ENCODE results near the gene MLLT3.
"Not testable (repeated sequence)": the region's sequence is repeated elsewhere in the genome, so short reads cannot be mapped to it uniquely, and the experiment has no call there.

Gene MLLT3

DNA sequence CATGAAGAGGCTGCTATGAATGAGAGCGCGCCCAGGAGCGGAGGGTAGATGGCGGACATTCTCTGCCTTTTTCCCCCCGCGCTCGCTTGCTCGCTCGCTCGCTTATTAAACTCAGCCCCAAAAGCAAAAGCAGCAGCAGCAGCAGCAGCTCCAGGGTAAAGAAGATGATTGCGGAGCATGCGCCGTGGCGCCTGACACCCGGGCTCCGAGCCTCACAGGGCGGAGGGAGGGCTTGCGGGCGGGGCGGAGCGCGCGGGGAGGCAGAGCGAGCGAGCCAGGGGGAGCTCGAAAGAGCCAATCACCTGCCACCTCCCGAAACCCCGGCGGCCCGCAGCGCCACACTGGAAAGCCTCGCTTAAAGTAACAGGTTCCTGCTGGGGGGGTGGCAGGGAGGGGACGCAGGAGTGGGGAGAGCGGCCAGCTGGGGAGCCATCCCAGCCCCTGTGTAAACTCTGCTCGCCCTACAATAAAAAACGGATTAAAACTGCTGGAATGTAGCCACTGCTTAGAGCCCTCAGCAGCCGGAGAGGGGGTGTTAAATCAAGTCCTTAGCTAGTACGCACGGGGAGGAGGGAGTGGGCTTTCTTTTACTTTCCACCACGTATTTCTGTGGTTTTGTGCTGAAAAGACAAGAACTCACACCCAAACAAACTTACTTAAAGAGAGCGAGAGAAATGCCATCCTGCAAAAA is at the start of gene MLLT3:
MLLT3 (minus strand) TSS at position 170 of the 691 bp plus-strand sequence.
- DNase-seq: peak; percentile 90 to 92

DNA sequence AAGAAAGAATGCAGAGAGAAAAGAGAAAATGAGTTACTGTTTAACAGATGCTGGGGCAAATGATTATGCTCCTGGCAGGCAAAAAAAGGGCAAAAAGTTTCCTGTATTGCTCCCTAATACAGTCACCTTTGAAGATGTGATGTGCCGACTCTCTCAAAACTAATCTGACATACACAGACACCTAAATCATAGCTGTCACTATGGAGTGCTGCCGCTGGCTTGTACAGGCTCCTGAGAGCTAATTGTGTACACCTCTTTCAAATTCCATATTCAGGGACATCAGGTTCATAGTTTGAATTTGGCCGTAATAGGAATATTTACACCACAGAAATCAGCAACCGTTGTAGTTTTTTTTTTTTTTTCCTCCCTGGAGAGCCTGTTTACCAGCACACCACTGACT is 49.3 kb upstream of the MLLT3 start:
- DNase-seq: no peak

DNA sequence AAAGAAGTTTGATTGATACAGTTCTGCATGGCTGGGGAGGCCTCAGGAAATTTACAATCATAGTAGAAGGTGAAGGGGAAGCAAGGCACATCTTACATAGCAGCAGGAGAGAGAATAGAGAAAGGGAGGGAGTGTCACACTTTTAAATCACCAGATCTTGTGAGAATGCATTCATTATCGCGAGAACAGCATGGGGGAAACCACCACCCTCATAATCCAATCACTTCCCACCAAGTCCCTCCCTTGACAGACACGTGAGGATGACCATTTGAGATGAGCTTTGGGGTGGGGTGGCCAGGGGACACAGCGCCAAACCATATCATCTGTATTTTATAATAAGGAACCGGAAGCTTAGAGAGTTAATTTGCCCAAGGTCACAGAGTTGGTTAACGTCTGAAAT is 48.1 kb upstream of the MLLT3 start:
- no peak for DNase-seq

DNA sequence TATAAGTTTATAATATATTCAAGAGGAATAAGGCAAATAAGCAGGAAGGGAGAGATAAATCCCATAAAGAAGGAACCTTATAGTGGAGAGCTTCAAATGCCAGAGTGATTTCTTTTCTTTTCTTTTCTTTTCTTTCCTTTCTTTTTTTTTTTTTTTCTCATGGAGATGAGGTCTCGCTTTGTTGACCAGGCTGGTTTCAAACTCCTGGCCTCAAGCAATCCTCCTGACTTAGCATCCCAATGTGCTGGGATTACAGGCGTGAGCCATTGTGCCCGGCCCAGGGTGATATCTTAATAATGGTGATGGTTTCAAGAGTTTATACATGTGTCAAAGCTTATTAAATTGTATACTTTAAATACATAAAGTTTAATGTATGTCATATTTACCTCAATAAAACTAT is 42.2 kb upstream of the MLLT3 start:
- no peak for DNase-seq

DNA sequence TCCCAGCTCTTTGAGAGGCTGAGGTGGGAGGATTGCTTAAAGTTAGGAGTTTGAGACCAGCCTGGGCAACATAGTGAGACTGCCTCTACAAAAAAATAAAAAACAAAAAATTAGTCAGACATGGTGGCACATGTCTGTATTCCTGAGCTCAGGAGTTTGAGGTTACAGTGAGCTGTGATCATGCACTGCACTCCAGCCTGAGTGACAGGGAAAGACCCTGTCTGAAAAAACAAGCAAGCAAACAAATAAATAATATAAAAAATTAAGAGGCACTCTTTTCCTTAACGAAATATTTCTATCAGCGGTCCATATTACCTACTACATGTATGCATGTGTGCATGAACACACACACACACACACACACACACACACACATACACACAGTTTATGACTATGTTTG is 40.8 kb upstream of the MLLT3 start:
- no peak for DNase-seq

DNA sequence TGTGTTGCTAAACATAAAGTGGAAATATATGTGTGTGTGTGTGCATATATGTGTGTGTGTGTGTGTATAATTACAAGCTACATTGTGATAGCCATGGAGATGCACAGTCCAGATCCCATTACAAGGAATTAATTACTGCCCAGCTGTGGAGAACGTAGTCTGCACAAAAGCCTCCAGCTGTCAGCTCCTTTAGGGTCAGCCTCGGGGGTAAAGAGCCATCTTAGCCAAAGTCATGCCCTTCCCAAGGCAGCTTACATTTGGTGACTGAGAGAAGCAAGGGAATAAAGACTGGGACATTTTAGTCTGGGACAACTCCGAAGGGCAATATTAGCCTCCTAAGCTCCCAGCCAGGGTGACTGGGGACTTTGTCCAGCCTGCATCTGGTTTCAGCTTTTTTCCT is 39.9 kb upstream of the MLLT3 start:
- DNase-seq: no peak

DNA sequence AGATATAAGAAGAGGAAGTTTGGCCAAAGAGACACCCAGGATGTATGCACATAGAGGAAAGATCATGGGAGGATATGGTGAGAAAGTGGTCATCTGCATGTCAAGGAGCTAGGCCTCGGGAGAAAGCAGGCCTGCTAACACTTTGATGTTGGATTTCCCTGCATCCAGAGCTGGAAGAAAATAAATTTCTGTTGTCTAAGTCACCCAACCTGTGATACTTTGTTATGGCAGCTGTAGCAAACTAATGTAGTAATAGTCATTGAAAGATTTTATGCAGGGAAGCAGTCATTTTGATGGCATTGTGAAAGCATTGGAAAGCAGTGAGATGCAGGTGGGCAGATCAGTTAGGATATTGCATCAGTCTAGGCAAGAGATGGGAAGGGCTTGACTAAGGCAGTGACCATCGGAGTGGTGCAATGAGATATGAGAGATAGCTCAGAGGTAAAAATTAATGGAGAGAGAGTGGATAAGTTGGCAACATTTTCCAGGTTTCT is 37.2 kb upstream of the MLLT3 start:
- no peak for DNase-seq

DNA sequence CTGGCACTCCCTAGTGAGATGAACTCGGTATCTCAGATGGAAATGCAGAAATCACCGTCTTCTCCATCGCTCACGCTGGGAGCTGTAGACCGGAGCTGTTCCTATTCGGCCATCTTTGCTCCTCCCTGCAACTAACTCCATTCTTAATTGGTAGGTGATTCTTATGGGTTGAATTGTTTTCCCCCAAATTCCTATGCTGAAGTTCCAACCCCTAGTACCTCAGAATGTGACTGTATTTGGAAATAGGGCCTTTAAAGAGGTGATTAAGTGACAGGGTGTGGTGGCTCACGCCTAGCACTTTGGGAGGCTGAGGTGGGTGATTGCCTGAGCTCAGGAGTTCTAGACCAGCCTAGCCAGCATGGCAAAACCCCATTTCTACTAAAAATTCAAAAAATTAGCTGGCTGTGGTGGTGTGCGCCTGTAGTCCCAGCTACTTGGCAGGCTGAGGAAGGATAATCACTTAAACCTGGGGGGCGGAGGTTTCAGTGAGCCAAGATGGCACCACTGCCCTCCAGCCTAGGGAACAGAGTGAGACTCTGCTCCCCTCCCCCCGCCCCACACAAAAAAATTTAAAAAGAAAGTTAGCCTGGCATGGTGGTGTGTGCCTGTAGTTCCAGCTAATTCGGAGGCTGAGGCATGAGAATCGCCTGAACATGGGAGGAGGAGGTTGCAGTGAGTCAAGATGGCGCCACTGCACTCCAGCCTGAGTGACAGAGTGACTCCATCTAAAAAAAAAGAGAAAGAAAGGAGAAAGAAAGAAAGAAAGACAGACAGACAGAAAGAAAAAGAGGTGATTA is 36.6 kb upstream of the MLLT3 start:
- DNase-seq: no peak

DNA sequence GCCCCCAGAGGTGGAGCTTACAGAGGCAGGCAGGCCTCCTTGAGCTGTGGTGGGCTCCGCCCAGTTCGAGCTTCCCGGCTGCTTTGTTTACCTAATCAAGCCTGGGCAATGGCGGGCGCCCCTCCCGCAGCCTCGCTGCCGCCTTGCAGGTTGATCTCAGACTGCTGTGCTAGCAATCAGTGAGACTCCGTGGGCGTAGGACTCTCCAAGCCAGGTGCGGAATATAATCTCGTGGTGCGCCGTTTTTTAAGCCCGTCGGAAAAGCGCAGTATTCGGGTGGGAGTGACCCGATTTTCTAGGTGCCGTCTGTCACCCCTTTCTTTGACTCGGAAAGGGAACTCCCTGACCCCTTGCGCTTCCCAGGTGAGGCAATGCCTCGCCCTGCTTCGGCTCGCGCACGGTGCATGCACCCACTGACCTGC is 36.0 kb upstream of the MLLT3 start:
- not testable (repeated sequence) for DNase-seq

DNA sequence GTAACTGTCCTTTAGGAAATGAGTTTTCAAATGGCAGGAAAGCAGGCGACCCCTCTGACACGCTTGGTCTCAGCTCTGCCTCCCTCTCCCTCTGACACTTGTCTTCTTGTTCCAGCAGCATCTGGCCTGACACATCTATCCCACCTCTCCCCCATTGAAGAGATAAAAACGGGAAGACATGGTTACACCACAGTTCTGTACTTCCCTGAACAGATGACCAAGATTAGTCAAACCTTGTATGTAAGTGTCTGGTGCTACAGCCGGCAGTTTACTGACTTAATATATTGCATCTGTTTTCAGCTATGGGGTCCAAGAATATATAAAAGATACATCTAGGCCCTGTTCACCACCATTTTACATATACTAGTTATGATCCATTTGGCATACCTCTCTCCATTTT is 29.6 kb upstream of the MLLT3 start:
- no peak for DNase-seq

DNA sequence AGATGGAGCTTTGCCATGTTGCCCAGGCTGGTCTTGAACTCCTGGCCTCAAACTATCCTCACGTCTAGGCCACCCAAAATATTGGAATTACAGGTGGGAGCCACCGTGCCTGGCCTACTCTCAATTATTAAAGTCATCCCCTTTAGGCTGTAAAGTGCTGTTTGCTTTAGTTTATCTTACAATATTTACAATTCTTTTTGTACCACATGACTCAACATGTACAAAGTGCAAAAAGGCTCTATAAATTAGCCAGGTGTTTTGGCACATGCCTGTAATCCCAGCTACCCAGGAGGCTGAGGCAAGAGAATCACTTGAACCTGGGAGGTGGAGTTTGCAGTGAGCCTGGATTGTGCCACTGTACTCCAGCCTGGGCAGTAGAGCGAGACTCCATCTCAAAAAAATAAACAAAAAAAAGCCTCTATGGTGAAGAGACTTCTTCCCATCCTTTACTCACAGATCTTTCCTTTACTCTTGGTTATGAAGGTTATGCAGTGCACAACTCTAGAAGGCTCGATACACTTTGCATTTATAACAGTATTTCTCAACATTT is 28.5 kb upstream of the MLLT3 start:
- DNase-seq: no peak

DNA sequence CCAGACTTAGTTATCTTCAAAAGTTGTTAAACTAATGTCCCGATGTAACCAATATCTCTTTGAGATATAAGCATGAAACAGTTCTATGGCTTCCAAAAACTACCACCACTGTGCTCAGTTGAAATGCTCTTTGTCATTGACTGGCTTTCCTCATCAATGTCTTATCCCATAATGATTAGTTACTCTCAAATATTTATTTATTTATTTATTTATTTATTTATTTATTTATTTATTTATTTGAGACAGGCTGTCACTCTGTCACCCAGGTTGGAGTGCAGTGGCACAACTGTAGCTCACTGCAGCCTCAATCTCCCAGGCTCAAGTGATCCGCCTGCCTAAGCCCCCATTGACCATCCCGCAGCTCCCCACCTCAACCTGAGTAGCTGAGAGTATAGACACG is 28.0 kb upstream of the MLLT3 start:
- no peak for DNase-seq

DNA sequence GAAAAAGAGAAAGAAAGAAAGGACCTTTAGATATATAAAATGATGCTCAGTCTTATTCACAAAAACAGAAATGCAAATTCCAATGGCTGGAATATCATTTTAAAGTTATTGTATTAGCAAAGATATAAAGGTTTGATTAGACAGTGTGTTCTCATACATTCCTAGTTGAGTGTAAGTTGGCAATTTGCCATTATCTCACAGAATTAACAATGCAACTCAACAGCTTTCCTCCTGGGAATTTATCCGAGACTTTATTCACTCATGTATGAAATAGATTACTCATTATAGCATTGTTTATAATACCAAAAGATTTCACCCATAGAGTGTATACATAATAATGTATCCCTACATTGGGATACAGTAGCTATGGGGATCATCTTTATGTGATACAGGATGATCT is 27.1 kb upstream of the MLLT3 start:
- no peak for DNase-seq

DNA sequence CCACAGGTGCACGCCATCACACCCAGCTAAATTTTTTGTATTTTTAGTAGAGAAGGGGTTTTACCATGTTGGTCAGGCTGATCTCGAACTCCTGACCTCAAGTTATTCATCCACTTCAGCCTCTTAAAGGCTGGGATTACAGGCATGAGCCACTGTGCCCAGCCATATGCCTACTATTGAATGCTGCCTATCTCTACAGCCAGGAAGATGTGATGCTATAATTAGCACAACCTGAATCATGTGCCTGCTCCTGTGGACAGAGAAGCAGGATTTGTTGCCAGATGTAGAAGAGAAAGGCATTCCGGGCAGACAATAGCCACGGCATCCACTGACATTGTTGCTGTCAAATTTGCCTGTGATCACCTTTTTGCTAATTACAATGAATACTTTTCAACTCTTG is 24.4 kb upstream of the MLLT3 start:
- no peak for DNase-seq

DNA sequence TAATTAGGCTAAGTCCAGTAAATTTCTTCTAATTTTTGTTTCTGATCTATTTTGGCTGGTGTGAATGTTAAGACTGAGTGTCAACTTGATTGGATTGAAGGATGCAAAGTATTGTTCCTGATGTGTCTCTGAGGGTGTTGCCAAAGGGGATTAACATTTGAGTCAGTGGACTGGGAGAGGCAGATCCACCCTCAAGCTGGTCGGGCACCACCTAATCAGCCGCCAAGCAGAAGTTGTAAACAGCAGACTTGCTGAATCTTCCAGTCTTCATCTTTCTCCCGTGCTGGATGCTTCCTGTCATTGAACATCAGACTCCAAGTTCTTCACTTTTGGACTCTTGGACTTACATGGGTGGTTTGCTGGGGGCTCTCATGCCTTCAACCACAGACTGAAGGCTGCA is 21.4 kb upstream of the MLLT3 start:
- DNase-seq: no peak

DNA sequence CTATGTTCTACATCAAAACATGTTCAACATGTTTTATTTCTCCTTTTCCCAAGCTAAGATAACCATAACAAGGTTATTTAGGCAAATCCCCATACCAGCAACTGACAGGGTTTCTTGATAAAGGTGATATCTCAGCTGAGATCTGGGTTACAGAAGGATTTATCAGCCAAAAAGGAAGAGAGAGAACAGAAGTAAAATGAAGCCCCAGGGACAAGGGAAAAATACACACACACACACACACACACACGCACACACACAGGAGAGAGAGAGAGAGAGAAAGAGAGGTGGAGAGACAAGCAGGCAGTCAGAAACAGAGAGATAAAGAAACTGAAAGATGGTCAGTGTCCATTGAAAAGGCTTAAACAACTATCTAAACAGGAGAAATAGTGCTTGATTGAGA is 19.7 kb upstream of the MLLT3 start:
- DNase-seq: no peak

DNA sequence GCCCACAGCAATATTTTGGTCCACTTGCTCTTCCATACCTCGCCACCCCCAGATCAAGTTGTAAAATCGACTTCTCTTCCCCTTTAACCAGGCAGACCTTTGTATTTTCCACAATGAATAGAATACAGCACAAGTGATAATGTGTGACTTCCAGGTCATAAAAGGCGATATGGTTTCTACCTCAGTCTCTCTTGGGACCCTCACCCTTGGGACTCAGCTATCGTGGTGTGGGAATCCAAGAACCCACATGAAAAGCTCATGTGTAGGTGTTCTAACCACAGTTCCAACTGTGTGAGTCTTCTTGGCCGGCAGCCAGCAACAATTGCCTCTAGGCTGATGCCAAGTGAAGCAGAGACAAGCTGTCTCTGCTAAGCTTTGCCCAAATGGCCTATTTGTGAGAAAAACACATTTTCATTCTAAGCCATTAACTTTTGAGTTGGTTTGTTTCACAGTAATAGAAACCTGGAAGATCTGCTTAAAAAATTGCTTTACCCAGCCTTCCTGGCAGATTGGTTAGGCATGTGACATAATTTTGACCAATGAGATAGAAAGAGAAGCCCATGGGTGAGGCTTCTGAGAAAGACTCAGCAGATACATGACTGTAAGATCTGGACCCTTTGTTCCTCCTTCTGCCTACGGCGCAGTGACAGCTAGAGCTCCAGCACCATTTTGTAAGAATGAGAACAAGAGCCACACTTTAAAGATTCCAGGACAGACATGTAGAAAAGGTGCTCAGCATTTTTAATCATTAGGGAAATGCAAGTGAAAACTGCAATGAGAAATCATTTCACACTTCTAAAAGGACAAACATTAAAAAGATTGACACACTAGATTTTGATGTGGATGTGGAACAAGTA is 18.3 kb upstream of the MLLT3 start:
- DNase-seq: no peak

DNA sequence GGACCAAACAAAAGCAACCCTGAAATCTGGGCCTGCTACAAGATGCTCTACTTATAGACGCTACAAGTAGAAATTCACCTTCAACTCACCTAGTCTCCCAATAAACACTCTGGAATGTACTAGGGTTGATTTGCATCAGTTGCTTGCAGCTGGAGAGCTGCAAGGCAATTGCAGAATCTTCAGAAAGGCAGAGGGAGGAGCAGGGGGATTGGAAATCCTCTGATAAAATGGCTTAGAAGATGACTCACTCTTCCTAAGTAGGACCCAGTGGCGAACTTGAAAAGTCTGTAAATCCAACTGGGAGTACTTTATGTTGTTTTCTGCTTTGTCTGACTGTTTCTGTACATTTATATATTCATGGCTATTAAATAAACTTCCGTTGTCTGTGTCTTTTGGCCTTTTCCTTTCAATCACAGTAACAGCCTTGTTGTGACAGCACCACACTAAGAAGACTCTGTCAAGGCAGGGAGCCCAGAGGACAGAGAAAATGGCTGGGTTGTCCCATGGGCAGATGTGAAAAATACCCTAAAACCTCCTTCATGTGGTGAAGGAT is 14.7 kb upstream of the MLLT3 start:
- no peak for DNase-seq

DNA sequence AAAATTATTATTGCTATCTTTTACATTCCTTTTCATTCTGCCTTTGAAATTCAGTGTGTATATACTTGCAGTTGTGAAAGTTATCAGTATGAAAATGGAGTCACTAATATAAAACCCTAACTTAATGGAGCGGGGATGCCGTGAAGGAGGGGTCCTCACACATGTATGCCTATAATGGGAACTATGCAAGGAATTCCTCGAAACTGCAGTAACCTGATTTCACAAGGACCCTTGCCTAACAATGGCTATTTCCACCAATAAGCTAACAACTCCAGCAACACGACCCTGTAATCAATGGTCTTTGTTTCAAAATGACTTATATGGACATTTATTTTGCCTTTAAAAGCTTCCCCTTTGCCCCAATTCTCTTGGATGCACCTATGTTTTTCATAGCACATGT is 12.6 kb upstream of the MLLT3 start:
- DNase-seq: no peak

DNA sequence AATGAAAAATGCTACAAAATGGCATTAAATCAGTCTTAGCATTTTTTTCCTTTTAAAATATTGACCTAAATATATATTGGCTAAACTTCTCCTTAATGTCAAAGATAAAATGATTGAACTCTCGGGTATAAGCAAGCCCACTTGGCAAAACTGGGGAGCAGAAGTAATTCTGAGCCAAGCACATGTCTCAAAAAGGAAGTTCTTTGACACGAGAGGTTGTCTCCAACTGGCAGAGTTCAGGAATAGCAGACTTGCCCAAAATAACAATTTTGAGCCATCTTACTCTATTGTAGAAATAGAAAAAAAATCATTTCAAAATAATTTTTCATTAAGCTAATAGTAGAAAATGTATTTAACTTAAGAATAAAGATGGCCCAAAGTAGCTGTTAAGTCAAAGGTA is 10.4 kb upstream of the MLLT3 start:
- no peak for DNase-seq

DNA sequence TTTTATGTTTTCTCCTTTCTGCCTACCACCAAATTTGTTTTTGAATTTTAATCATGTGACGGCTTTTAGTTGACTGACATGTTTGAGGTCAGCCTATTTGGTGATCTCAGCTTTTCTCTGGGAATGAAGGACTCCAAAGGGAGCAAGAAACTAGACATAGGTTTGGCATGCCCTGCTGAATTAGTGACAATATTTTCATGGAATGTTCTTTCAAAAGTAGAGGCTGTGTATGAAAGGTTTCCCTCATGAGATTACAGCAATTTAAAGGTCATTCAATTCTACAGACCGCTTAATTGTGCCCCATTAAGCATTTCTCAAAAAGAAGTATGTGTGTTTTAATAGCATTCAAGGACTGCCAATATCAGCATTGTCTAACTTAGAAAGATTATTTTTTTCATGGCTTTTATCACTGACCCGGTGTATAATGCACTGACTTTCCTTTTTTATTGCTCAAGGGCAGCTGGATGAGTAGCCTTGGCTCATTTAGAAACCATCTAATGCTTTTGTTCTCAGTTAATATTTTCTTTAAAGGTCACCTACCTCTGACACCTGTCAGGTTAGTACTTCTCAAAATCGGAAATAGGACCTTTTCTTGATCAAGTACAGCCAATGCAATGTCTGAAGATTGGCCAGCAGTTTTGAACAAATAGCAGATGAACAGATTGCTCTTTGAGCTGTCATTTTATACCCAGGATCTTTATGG is 8.1 kb upstream of the MLLT3 start:
- no peak for DNase-seq

DNA sequence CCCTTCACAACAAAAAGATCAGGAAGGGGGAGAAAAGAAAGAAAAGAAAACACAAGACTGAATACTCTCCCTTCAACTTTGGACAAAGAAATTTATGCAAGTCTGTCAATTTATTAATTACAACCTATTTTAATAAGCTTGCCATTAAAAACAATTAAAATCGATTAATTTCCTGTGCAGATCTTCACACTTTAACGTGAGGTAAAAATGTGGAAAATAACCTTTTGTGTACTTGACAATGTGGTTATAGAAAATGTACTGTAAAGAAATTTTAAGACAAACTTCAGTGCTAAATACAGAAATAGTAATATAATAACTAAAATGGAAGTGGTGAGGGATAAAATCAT is 2.7 kb upstream of the MLLT3 start:
- DNase-seq: no peak
